Activated CD4-positive, alpha-beta T cell treated with anti-CD3 and anti-CD28 coated beads, Interleukin-2, amount 10 ng/mL, durations not matched to agents 24 days and 14 days (primary cell): ENCODE data around the gene TLCD5. TPM values are rescaled to one million over a fixed set of nuclear protein-coding genes. Genes with fewer than 3 reads are reported as not detected.

Source experiments
- DNase-seq: peaks from one replicate; pipeline ENCODE4 v3.0.0; 2022
- H3K27ac Mint-ChIP-seq: one replicate; pipeline ENCODE4 v1.8.0; 2022; ENCODE audit warnings: mild to moderate bottlenecking, mixed read lengths
- H3K27me3 Mint-ChIP-seq: one replicate; pipeline ENCODE4 v1.8.0; 2022; ENCODE audit warnings: mixed read lengths
- H3K36me3 Mint-ChIP-seq: one replicate; pipeline ENCODE4 v1.8.0; 2022; ENCODE audit warnings: low read depth, mild to moderate bottlenecking, mixed read lengths
- H3K4me1 Mint-ChIP-seq: one replicate; pipeline ENCODE4 v1.8.0; 2021; ENCODE audit warnings: mixed read lengths
- H3K4me3 Mint-ChIP-seq: one replicate; pipeline ENCODE4 v1.8.0; 2022; ENCODE audit warnings: mild to moderate bottlenecking, moderate library complexity, mixed read lengths
- H3K9me3 Mint-ChIP-seq: one replicate; pipeline ENCODE4 v1.8.0; 2021; ENCODE audit warnings: mixed read lengths
- intact Hi-C: fragments of 100-400 bp; cut with micrococcal nuclease; formaldehyde crosslinking; loops from one replicate; pipeline ENCODE4 v1.15.1; 2023
- total RNA-seq: library from RNA; stranded (reverse); gene quantifications from 2 replicates; pipeline ENCODE4 v1.2.3, GENCODE V29; 2022

TLCD5 gene
- total RNA-seq, 1 donor from 2014 or later: 1.2 TPM

GRCh38 chr11:120354068-120354467, 29.0 kb downstream of the TLCD5 start:
- peaks cover 52% of the 10 kb centered on the region for H3K27me3 Mint-ChIP-seq
- no peak for DNase-seq
- H3K27ac Mint-ChIP-seq: no peak overlapping the region
- no peak overlapping the region for H3K4me3 Mint-ChIP-seq
- no peaks in the 10 kb centered on the region for H3K9me3 Mint-ChIP-seq
- H3K36me3 Mint-ChIP-seq: no peaks in the 10 kb centered on the region
- intact Hi-C loops: no loop called here
- no peaks in the 10 kb centered on the region for H3K4me1 Mint-ChIP-seq

DNA sequence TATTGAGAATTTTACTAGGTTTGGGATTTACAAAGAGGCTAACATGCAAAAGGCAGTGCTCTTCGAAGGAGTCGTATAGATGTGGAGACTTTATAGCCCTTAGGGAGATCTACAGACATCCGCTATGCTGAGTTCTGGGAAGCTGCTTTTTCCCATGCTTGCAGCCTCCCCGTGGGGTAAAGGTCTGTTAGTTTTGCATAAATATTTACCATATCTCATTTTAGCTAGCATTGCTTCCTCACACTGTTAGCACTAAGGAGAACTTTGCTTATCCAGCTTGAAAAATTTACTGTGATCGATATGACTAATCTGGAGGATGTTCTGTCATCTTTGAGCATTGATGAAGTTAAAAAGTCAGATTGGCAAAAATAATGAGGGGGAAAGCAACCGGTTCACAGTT, 29.7 kb downstream of the TLCD5 start:
- intact Hi-C loops: no loop called here
- H3K27ac Mint-ChIP-seq: no peak overlapping the region
- H3K4me3 Mint-ChIP-seq: no peak overlapping the region
- DNase-seq: no peak
- H3K36me3 Mint-ChIP-seq: no peaks in the 10 kb centered on the region
- H3K4me1 Mint-ChIP-seq: no peaks in the 10 kb centered on the region
- no peaks in the 10 kb centered on the region for H3K9me3 Mint-ChIP-seq
- H3K27me3 Mint-ChIP-seq: peaks cover 48% of the 10 kb centered on the region

DNA sequence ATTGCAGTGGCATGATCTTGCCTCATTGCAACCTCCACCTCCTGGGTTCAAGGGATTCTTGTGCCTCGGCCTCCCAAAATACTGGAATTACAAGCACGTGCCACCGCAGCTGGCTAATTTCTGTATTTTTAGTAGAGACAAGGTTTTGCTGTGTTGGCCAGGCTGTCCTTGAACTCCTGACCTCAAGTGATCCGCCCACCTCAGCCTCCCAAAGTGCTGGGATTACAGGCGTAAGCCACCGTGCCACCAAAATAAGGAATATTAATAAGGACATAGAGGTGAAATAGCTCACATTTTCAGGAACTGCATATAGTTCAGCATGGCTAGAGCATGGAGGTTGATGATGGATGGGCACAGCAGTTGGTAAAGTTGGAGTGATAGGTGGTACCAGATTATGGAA, 32.5 kb downstream of the TLCD5 start:
- H3K9me3 Mint-ChIP-seq: no peaks in the 10 kb centered on the region
- H3K4me3 Mint-ChIP-seq: no peak overlapping the region
- DNase-seq: no peak
- H3K4me1 Mint-ChIP-seq: no peaks in the 10 kb centered on the region
- H3K27me3 Mint-ChIP-seq: peaks cover 38% of the 10 kb centered on the region
- no peak overlapping the region for H3K27ac Mint-ChIP-seq
- no peaks in the 10 kb centered on the region for H3K36me3 Mint-ChIP-seq
- intact Hi-C loops: no loop called here

DNA sequence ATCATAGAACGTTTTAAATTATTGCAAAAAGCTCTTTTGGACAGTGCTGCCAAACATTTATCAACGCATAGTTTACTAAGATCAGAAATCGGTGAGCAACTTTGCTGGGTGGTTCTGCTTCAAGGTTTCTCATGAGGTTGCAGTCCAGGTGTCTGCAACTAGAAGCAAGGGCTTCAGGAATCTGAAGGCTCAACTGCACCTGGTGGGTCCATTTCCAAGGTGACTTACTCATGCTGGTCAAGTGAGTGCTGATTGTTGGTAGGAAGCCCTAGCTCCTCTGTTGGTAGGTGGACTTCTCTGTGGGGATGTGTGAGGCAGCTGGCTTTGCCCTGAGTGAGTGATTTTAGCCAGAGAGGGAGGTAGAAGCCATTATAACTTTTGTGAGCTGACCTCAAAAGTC, 33.6 kb downstream of the TLCD5 start:
- Mint-ChIP-seq H3K4me1 (no peaks in the 10 kb centered on the region), H3K36me3 (no peaks in the 10 kb centered on the region), H3K27ac (no peak overlapping the region), H3K4me3 (no peak overlapping the region), H3K27me3 (peaks cover 36% of the 10 kb centered on the region), H3K9me3 (no peaks in the 10 kb centered on the region)
- no peak for DNase-seq
- intact Hi-C loops: no loop called here

- no peak overlapping the region for H3K27ac Mint-ChIP-seq
- intact Hi-C loops: no loop called here
- no peaks in the 10 kb centered on the region for H3K4me1 Mint-ChIP-seq
- H3K9me3 Mint-ChIP-seq: no peaks in the 10 kb centered on the region
- no peak for DNase-seq
- H3K36me3 Mint-ChIP-seq: no peaks in the 10 kb centered on the region
- no peak overlapping the region for H3K4me3 Mint-ChIP-seq
- H3K27me3 Mint-ChIP-seq: peaks cover 22% of the 10 kb centered on the region
Measured at GRCh38 chr11:120363436-120363835, 38.3 kb downstream of the TLCD5 start.

- no peak for DNase-seq
- H3K27me3 Mint-ChIP-seq: peaks cover 17% of the 10 kb centered on the region
- H3K36me3 Mint-ChIP-seq: no peaks in the 10 kb centered on the region
- no peak overlapping the region for H3K4me3 Mint-ChIP-seq
- intact Hi-C loops: no loop called here
- no peaks in the 10 kb centered on the region for H3K9me3 Mint-ChIP-seq
- no peak overlapping the region for H3K27ac Mint-ChIP-seq
- H3K4me1 Mint-ChIP-seq: no peaks in the 10 kb centered on the region
Measured at GRCh38 chr11:120365512-120365911, 40.4 kb downstream of the TLCD5 start.

DNA sequence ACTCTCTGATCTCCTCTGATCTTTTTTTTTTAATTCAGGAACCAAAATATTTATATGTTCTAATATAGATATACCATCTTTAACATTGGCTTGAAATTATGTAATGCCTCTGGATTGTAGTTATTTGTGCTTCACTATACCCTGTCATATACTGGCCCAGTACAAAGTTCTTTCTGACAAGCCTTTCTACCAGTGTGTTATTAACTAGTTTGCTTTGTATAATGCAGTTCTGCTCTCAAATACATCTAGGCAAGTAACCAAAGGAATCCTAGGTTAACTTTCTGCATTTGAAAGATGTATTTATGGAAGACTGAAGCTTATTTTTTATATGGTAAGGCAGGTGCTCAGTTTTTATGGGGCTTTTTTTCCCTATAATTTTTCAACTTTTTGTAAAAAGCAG, 47.2 kb downstream of the TLCD5 start:
- Mint-ChIP-seq H3K27me3 (peaks cover 22% of the 10 kb centered on the region), H3K4me1 (no peaks in the 10 kb centered on the region), H3K9me3 (no peaks in the 10 kb centered on the region), H3K27ac (no peak overlapping the region), H3K4me3 (no peak overlapping the region), H3K36me3 (no peaks in the 10 kb centered on the region)
- no peak for DNase-seq
- intact Hi-C loops: no loop called here

DNA sequence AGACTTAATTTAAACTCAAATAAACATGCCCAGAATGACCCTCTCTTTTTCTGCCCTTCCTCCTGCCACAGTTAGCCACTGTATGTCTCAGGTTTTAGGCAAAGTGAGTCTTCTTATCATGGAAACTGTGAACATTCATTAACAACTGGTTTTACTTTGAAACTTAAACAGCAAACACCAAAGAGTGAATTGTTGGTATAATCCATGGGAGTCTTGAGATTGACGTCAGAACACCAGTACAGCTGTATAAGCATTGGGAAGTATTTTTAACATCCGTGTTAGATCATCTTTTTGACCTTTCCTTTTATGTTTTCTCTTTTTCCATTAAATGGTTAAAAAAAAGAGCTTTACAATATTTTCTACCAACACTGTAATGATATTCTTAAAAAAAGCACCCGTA, 50.0 kb downstream of the TLCD5 start:
- H3K4me1 Mint-ChIP-seq: no peaks in the 10 kb centered on the region
- intact Hi-C loops: no loop called here
- no peak overlapping the region for H3K27ac Mint-ChIP-seq
- H3K4me3 Mint-ChIP-seq: no peak overlapping the region
- DNase-seq: no peak
- H3K9me3 Mint-ChIP-seq: peaks cover 11% of the 10 kb centered on the region
- peaks cover 30% of the 10 kb centered on the region for H3K27me3 Mint-ChIP-seq
- no peaks in the 10 kb centered on the region for H3K36me3 Mint-ChIP-seq

GRCh38 chr11:120376547-120377182, 51.6 kb downstream of the TLCD5 start:
- H3K36me3 Mint-ChIP-seq: no peaks in the 10 kb centered on the region

DNA sequence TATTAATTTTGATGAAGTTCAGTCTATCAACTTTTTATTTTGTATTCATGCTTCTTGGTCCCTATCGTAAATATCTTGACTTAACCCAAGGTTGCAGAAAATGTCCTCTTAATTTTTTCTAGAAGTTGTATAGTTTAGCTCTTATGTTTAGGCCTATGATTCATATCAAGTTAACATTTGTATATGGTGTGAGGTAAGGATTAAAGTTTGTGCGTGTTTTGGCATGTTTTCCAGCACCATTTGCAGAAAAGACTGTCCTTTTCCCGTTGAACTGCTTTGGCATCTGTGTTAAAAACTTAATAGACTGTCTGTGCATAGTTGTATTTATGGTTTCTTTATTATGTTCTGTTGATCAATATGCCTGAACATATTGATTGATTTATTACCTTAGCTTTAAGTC, 53.4 kb downstream of the TLCD5 start:
- Mint-ChIP-seq H3K4me1 (no peaks in the 10 kb centered on the region), H3K9me3 (peaks cover 11% of the 10 kb centered on the region), H3K36me3 (no peaks in the 10 kb centered on the region), H3K27ac (no peak overlapping the region), H3K4me3 (no peak overlapping the region), H3K27me3 (peaks cover 33% of the 10 kb centered on the region)
- intact Hi-C loops: no loop called here
- DNase-seq: no peak

More at GRCh38 chr11:120376547-120377182, 51.6 kb downstream of the TLCD5 start:
- H3K9me3 Mint-ChIP-seq: peaks cover 11% of the 10 kb centered on the region
- H3K27ac Mint-ChIP-seq: no peak overlapping the region
- H3K27me3 Mint-ChIP-seq: peaks cover 33% of the 10 kb centered on the region
- no peaks in the 10 kb centered on the region for H3K4me1 Mint-ChIP-seq
- intact Hi-C loops: no loop called here
- H3K4me3 Mint-ChIP-seq: no peak overlapping the region
- no peak for DNase-seq

DNA sequence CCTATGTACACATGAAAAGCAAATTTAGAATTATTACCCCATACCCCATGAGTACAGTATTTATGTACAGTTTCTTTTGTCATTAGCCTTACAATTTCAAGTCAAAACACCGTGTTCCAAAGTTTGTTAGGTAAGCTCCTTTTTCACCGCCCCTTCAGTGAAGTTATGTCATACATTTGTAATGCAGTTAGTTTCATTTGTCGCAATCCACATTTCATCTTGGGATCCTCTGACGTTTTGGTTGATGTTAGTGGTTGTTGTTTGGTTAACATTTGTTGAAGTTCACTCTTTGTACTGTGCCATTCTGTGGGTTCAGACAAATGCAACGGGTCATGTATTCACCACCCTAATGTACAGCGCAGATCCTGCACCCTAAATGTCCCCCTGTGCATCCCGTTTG, 56.3 kb downstream of the TLCD5 start:
- Mint-ChIP-seq H3K9me3 (peaks cover 11% of the 10 kb centered on the region), H3K27me3 (peaks cover 34% of the 10 kb centered on the region), H3K36me3 (no peaks in the 10 kb centered on the region), H3K4me3 (no peak overlapping the region), H3K27ac (no peak overlapping the region), H3K4me1 (no peaks in the 10 kb centered on the region)
- intact Hi-C loops: no loop called here
- DNase-seq: no peak

Other genes starting within 250 kb of the TLCD5 start
- not detected in 2 replicates for gene TRIM29, start 187.2 kb upstream of the TLCD5 start, total RNA-seq
- 2.3 and 3.2 TPM in 2 replicates for gene OAF, start 114.3 kb upstream of the TLCD5 start, total RNA-seq
- gene POU2F3, start 85.2 kb upstream of the TLCD5 start, total RNA-seq: 0.14 TPM in 1 of 2 replicates, not detected in the other
- 20.0 and 20.3 TPM in 2 replicates for gene ARHGEF12, start 11.1 kb downstream of the TLCD5 start, total RNA-seq
- gene GRIK4, start 186.4 kb downstream of the TLCD5 start, total RNA-seq: 0.02 and 0.09 TPM in 2 replicates